Fibroblast of upper back skin (primary cell): ENCODE data around the gene CSGALNACT2.

Source experiments
- DNase-seq: peaks from one replicate; pipeline ENCODE4 v3.0.0-alpha.2; 2013

The CSGALNACT2 gene

DNA sequence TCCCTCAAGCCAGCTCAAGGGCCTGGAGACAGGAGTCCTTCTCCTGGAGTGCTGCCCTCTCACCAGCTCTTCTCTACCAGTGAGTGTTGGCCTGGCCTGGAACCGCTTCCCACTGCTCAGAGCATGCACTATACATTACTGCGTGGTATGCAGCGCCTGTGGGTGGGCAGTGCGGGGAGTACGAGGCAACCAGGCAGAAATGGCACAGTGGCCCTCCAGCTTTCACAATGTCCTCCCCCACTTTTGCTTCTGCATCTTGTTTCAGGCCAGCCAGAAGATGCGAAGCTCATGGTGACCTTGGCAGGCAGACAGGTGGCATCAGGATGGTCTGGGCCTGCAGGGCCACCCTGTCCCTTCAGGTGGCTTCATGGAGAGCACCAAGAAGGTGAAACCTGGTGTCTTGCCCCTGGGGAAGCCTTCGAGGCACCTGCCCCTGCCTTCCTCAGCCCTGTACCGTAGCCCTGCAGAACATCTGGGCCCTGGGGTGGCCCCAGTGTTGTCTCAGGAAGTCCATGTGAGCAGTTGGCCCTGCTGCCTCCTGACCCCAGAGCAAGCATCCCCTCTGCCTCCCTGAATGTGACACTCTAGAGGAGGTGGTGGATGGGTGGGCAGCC lies 92.8 kb downstream of the CSGALNACT2 start:
- DNase-seq = no peak

DNA sequence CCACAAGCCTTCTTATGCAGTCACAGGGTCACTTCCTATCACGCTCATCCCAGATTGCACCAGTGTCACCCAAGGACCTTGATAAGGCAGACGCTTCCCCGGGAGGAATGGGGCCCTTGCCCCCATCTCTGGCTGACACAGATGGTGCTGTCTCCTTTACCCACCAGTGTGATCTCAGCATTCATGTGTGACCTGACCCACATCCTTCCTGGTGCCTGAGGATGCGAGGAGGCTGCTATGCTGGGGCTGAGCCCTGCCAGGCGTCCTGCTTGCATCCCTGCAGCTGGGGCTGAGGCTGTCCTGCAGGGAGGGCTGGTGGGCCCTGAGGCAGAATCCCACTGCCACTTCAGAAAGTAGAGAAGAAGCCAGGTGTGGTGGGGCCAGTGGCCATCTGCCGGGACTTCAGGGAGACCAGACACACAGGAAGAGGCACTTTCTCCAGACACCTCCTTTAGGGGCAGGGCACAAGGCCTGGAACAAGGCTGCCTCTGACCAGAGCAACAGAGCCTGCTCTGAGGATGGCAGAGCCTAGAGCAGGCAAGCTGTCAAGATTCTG lies 93.4 kb downstream of the CSGALNACT2 start:
- no peak for DNase-seq

DNA sequence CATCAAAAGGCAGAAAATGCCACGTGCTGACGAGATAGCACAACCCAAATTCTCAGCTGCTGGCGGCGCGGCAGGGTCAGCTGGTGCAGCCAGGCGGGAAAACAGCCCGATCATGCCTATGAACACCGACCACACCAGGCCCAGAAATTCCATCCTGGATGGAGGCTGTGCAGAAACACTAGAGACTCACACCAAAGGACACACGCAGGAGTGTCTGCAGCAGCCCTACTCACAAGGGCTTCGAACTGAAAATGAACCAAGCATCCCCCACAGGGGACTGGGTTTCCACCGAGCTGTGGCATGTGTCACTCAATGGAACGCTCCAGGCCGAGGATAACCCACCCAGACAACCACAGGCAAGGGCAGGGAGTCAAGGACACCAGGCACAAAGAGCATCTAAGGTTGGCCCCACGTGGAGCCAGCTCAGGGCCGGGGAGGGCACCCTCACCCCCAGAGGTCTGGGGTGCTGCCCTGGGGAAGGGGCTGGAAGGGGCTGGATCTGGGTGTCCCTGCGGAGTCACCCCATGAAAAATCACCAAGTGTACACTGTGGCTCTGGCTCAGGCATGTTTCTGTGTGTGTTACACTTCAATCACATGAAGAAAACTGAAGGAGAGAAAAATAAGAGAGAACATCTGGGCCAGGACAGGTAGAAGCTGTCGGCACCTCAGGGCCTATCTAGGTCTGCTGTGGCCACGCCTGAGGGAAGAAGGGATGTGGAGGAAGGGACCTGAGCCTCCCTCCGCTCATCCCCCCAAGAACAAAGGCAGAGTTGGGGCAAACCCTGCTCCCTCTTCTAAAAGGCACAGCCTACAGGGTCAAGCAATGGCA lies 95.6 kb downstream of the CSGALNACT2 start:
- DNase-seq = no peak

DNA sequence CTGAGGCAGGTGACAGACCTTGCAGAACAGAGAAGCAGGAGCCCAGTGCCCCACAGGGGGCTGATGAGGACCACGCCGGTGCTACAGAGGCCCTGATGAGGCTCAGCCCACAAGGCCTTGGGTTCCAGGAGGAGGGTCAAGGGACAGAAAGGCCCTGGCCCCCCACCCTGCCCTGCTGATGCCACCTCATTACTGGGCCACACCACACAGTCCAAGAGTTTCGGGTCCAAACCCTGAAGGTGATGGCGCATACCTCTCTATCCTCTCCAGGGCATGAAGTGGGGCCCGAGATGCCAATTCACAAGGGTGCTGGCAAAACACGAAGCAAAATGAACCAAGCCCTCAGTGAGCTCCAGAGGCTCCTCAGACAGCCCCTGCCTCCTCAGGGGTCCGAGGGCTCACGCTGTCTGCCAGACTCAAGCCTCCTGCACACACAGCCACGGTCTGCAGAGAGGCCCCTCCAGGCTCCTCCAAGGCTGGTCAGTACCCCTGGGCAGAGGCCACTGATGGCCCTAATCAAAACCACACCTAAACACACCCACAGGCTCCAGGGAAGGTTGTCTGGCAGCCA lies 96.3 kb downstream of the CSGALNACT2 start:
- DNase-seq = no peak
